Iris pigment epithelial cell (primary cell): ENCODE measurements around the gene F11R.
"Not testable (repeated sequence)": the region's sequence is repeated elsewhere in the genome, so short reads cannot be mapped to it uniquely, and the experiment has no call there.

ENCODE experiments used
- DNase-seq: peaks from one replicate; pipeline ENCODE4 v3.0.0-alpha.2; 2011; ENCODE audit warnings: low read depth

The F11R gene

DNA sequence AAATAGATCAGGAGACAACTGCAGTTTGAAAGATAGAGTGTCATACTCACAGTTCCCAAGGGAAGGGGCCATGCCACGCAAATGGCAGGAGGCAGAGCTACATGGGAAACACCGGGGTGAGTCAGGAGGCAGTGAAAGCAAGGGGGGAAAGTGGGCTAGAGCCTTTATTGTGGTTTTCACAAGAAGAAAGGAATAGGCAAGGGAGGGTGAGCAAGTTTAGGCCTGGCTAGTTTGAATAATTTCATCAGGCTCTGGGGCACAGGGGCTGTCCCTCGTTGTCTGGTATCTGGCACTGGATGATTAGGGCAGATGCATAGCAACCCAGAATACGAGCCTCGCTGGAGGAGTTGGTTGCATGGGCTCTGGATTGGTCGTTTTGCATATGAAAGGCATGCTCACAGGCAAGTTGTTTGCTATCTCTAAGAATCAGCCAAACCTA is 49.3 kb downstream of the F11R start:
- DNase-seq: no peak

- DNase-seq: no peak
Observed at GRCh38 chr1:160963521-160963920, 57.4 kb downstream of the F11R start.

DNA sequence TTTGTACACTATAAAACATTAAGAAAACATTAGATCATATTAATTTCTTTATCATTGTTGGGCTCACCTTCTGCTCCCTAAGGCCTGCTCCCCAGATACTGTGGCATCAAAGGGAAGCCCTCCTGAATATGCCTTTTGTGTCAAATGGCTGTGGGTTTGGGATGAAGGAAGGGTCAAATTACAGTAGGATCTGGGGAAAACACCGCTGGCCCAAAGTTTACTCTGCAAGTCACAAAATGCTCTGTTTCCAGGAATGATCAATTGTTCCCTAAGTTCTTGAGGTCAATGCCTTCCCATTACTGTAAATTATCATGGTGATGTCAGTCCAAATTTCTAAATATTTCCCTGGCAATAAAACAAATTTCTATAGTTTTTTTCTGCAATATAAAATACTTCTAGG is 59.5 kb downstream of the F11R start:
- DNase-seq: no peak

DNA sequence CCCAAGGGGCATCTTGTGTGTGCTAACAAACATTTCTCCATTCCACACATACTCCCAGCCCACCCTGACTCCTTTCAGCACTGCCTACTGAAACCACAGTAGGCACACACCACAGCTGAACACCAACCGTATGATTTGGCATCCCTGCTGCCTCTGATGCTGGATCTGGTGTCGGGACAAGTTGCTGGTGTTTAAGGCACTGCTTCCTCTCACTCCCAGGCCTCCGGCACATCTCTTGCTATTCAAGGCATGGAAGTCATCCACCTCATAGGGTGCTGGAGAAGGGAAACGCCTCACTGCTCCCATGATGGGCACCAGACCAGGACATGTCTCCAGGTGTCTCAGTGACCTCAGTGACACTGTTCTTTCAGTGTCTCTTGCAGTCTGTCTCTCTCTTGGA is 64.0 kb downstream of the F11R start:
- no peak for DNase-seq

DNA sequence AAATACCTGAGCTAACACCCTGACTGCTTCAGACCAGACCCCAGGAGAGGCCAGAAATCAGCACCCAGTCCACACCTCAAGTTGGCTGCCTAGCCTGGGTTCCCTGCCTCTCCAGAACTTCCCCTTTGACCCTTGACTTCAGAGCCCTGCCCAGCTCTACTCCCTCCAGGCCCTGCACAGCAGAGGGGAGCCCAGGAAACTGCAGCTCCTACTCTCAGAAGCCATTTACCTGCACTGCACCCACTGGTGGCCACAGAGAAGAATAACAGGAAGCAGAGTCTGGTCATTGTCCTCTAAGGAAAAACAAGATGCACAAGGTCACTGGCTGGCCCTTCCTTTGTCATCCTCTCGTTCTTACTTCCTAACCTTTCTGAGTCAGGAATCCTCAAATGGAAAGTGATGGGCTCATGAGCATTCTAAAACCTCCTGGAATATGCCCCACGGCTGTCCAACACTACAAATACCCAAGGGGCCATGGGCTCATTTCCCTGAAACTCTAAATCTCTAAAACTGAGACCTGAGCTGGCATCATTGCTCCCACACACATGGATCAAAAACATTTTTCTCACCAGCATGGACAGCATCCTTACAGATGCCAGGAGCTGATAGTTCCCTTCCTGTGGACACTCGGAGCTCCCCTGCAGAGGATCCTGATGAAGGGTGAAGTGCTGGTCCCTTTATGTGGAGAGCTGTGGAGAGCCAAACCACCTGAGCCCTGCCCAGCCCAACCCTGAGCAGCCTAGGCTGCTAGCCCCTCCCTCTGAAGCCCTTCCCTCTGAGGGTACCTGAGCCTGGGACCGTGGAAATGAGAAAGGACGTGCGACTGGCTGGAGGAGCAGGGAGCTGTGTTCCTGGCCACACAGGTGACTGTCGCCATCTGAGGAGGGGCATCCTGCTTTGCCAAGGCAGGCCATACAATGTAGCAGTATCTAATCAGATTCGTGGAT is 66.5 kb downstream of the F11R start, which contains the start of gene ITLN2:
ITLN2 (minus strand) TSS at position 652 of the 947 bp plus-strand sequence; CDS start at position 584, 68 bp downstream.
- DNase-seq: peak; percentile 38

DNA sequence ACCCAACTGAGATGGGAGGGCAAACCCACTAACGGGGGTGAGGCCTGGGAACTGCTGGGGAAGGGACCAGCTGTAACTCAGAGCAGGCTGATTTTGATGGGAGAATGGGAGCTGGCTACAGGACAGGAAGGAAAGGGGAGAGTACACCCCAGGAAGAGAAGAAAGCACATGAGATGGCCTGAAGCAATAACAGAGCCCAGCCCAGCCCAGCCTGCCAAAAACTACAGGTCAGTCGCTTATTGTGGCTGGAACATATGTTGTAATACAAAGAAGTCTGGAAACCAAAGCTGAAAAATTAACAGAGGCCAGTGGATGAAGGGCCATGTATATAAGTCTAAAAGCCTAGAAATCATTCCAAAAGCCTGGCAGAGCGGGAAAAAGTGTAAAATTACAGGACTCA is 67.9 kb downstream of the F11R start:
- peak; percentile 49 for DNase-seq

- no peak for DNase-seq
Observed at GRCh38 chr1:160952129-160952510, 68.8 kb downstream of the F11R start.

- DNase-seq: peak; percentile 57
Observed at GRCh38 chr1:160951443-160952128, 69.4 kb downstream of the F11R start.

GRCh38 chr1:160950657-160951056 is 70.3 kb downstream of the F11R start:
- DNase-seq: no peak

- no peak for DNase-seq
Observed at GRCh38 chr1:160949881-160950280, 71.1 kb downstream of the F11R start.

DNA sequence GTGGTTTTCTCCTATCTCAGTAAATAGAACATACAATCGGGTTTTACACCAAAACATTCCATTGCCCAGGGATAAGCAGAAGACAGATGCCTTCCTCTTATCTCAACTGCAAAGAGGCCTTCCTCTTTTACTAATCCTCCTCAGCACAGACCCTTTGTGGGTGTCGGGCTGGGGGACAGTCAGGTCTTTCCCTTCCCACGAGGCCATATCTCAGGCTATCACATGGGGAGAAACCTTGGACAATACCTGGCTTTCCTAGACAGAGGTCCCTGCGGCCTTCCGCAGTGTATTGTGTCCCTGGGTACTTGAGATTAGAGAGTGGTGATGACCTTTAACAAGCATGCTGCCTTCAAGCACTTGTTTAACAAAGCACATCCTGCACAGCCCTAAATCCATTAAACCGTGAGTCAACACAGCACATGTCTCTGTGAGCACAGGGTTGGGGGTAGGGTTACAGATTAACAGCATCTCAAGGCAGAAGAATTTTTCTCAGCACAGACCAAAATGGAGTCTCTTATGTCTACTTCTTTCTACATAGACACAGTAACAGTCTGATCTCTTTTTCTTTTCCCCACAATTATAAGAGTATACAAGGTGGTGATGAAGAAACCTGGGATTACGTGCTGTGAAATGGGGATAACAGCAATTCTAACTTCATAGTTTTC is 71.6 kb downstream of the F11R start:
- peak; percentile 26 for DNase-seq

- not testable (repeated sequence) for DNase-seq
Observed at GRCh38 chr1:160947174-160947759, 73.7 kb downstream of the F11R start.

DNA sequence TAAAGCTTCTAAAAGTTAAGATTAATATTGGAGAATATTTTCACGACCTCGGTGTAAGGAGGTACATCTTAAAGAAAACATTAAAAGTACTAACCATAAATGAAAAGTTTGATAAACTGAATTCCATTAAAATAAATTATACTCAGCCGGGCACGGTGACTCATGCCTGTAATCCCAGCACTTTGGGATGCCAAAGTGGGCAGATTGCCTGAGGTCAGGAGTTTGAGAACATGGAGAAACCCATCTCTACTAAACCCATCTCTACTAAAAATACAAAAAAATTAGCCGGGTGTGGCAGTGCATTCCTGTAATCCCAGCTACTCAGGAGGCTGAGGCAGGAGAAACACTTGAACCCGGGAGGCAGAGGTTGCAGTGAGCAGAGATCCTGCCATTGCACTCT is 75.1 kb downstream of the F11R start:
- not testable (repeated sequence) for DNase-seq
